GM20431 (cell line): Measurements from ENCODE around the gene MID1.
"Not testable (repeated sequence)": the region's sequence is repeated elsewhere in the genome, so short reads cannot be mapped to it uniquely, and the experiment has no call there.

ENCODE experiments used
- in situ Hi-C: fragments of 300-500 bp; cut with MseI, MboI; formaldehyde crosslinking; loops from one replicate; pipeline ENCODE4 v1.15.0; 2020; ENCODE audit warnings: low sequenced_read_pairs; ENCODE audit not compliant: unreplicated experiment

The MID1 gene

DNA sequence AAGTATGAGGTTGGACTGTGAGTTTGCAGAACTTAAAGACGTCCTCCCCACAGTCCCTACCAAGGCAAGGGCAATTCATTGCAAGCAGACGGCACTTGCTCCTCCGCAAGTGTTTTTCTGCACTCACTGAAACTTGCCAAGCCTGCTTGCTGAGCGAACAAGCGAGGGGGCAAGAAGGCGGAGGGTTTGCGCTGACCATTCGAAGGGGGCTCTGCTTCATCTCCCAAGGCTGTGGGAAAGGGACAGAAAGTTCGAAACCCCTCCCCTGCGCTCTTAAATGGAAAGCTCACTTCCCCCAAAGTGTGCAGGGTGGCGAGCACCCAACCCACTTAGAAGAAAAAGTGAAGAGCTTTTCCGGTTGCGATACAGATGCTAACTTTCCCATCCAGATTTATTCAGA lies 1.4 kb downstream of the MID1 start:
- in situ Hi-C loops: loop anchor here (25.0 kb wide), 1 partner anchor 432 kb away; no protein-coding TSS in a partner anchor

GRCh38 chrX:10617999-10618351 lies 2.4 kb downstream of the MID1 start:
- in situ Hi-C loops: loop anchor here (25.0 kb wide), 1 partner anchor 431 kb away; no protein-coding TSS in a partner anchor

DNA sequence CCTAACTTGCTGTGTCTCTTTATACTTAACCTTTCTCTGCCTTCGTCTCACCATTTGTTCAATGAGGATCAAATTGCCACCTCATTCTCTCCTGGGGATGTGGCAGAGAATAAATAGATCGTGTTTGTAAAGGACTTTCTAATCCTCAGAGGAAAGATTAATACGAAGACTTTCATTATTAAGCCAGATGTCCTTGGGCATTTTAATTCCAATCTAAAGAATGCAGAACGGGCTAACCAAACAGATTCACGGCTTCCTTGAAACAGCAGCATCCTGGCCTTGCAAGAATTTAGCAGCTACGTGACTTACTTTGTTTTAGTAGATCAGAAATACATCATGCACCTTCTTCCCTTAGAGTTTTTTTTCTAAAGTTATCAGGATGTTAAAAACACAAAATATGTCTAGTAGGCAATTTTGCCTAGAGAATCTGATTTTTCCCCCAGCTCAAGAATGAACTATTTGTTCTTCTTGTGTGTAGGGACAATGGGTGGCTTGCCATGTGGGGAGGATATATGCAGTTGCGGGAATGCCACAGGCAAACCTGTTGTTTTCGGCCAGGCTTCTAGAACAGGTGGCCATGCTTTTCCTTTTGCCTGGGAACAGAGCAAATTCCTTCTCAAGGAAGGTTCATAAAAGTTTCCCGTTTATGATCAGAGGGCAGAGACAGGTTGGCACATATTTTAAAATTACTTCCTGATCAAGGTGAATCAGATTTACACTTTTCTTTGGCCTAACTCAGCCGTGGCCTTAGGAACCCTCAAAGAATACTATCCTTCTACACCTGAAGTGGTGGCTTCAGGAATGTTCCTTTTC lies 3.0 kb downstream of the MID1 start:
- in situ Hi-C loops: loop anchor here (25.0 kb wide), 1 partner anchor 430 kb away; no protein-coding TSS in a partner anchor

- in situ Hi-C loops: loop anchor here (25.0 kb wide), 1 partner anchor 429 kb away; no protein-coding TSS in a partner anchor
Measured at GRCh38 chrX:10615931-10616774, 4.2 kb downstream of the MID1 start.

- in situ Hi-C loops: loop anchor here (25.0 kb wide), 1 partner anchor 425 kb away; no protein-coding TSS in a partner anchor
Measured at GRCh38 chrX:10612215-10612614, 8.2 kb downstream of the MID1 start.

DNA sequence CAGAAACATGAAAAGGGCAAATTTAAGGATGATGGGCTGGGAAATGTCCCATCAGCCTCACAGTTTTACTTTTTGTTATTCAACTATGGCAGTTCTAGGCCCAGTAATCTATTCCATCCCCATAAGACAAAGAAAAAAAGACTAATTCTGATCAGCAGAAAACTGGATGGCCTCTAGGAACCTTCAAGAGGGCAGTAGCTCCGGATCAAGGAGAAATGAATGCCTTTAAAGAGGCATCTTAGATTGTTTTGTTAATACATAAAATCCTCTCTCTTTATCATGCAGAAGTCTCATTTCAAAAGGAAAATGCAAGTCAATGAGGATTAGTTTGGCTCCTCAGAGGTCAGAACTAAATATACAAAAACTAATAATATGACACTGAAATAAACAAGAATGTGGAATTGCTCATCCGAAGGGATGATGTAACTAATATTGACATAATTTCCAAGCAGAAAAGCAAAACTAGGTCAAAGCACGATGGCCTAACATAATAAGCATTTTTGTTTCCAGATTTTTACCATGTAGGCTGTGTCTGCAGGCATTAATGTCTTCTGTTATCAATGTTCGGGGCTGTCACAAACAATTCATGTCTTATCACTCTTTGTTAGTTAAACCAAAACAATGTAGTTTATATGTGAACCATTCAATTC lies 8.8 kb downstream of the MID1 start:
- in situ Hi-C loops: loop anchor here (25.0 kb wide), 1 partner anchor 424 kb away; no protein-coding TSS in a partner anchor

DNA sequence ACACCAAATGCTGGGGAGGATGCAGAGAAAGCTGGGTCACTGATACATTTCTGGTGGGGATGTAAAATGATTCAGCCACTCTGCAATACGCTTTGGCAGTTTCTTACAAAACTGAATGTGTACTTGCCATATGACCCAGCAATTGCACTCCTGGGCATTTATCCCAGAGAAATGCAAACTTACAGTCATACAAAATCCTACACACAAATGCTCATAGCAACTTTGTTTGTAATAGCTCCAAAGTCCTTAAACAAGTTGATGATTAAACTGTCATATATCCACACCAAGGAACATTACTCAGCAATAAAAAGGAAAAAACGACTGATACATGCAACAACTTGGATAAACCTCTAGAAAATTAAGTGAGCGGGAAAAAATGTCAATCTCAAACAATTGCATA lies 12.3 kb downstream of the MID1 start:
- in situ Hi-C loops: loop anchor here (25.0 kb wide), 1 partner anchor 421 kb away; no protein-coding TSS in a partner anchor

GRCh38 chrX:10607233-10607632 lies 13.2 kb downstream of the MID1 start:
- in situ Hi-C loops: loop anchor here (25.0 kb wide), 1 partner anchor 420 kb away; no protein-coding TSS in a partner anchor

DNA sequence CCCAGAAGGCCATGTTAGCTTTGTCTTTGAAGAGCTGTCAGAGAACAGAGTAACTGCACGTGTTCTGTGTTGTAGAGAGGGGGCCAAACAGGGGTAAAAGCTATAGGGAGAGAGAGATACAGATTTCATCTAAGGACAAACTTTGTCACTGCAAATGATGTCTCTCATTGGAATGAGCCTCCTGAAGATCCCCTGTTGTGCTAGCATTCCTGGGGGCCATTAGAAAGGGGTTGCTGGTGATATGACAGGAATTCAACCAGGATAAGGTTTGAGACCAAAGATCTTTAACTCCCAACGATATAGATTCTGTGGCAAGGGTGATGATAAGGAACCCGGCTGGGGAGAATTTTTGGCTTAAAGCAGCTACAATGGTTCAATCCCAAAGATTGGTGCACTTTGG lies 16.8 kb downstream of the MID1 start:
- in situ Hi-C loops: loop anchor here (25.0 kb wide), 1 partner anchor 416 kb away; no protein-coding TSS in a partner anchor

DNA sequence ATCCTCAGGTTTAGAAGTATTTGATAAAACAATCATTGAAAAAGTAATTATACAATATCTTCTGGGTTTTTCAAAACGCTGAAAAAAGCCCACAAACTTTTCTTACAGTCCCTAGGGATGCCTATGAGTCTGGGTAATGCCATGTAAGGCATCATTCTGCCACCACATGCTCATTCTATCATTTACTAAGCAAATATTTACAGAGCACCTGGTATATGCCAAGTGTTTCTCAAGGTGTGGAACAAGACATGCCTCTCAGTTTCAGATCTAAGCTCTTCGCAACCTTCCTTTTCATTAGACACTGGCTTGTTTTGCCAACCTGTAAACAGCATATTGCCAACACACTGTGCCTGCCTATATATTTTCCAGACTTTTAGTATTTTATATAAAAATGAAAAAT lies 17.7 kb downstream of the MID1 start:
- in situ Hi-C loops: loop anchor here (25.0 kb wide), 1 partner anchor 415 kb away; no protein-coding TSS in a partner anchor

DNA sequence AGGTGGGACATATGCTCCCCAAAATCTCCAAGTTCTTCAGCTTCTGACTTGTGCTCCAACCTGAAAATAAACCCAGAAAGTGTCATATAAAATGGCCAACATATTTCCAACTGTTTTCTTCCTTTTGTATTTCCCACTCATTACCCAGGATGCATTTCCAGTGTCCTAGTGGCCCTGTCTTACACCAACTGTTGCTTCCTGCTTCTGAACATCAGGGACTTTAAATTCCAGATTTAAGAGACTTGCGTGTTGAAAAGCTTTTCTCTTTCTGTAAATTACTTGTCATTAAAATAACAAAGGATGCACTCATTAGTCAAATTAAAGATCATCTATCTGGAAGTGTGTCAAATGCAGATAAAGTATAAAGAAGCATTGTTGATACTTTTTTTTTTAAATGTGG lies 19.9 kb downstream of the MID1 start:
- in situ Hi-C loops: loop anchor here (25.0 kb wide), 1 partner anchor 413 kb away; no protein-coding TSS in a partner anchor

DNA sequence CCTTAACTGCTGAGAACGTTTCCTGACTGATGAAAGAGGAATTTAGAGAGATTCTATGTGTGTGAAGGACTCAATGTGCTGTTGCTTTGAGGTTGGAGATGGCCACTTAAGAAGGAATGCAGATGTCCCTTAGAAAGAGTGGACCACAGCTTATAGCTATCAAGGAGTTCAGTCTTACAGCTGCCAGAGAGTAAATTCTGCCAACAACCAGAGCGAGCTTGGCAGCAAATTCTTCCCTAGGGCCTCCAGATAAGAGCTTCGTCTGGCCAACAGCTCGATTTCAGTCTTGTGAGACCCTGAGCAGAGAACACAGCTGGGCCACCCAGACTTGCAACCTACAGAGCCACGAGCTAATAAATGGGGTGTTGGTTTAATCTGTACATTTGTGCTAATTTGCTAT lies 21.8 kb downstream of the MID1 start:
- in situ Hi-C loops: no loop called here

GRCh38 chrX:10597871-10598270 lies 22.5 kb downstream of the MID1 start:
- in situ Hi-C loops: no loop called here

- in situ Hi-C loops: no loop called here
Measured at GRCh38 chrX:10591363-10592335, 28.7 kb downstream of the MID1 start.

GRCh38 chrX:10589787-10590186 lies 30.6 kb downstream of the MID1 start:
- in situ Hi-C loops: not testable (repeated sequence)

GRCh38 chrX:10589098-10589497 lies 31.3 kb downstream of the MID1 start:
- in situ Hi-C loops: no loop called here

DNA sequence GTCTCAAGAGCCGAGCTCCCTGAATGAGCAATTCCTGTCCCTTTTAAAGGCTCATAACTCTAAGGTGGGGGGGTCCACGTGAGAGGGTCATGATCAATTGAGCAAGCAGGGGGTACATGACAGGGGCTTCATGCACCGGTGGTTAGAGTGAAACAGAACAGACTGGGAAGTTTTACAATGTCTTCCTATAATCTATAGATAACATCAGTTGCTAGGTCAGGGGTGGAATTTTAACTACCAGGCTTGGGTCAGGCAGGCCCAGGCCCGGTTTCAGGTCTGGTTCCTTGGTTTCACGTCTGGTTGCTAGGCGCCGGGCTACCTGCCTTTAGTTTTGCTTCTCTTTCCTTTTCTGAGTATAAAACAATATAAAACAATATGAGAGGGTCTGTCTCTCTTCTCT lies 35.5 kb downstream of the MID1 start:
- in situ Hi-C loops: not testable (repeated sequence)

DNA sequence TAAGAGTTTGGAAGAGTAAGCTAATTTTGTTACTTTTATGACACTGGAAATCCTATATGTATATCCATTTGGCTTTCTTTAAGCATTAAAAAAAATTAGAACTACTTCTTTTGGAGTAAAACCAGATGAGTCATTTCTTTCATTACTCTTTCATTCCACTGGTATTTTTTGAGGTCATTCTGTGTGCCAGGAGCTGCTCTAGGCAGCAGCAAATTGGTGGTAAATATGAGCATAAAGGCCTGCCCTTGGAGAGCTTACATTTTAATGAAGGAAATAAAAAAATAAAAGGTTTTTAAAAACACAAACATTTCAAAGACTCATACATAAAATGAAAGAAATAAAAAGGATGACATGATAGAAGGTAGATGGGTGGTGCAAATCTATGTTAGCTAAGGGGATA lies 37.4 kb downstream of the MID1 start:
- in situ Hi-C loops: no loop called here

DNA sequence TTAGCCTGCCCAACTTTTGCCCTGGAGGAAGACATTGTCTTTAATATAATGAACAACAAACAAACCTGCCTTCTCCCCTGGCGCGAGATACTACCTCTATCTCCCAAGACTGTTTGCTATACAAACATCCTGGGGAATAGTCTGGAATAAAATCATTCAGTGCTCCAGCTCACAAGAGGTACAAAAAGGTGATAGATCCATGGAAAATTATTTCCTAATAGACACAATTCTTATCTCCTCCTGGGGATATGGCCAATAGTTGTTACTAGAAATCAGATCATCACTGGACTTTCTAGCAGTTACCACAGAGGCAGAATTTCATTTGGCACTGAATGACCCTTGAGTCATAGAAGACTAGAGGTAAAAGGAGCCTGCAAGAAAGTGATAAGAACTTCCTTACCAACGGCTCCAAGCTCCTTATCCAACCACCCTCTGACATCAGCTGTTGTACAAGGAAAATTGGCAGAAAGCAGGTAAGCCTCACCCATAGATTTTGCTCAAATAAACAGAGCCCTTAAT lies 38.1 kb downstream of the MID1 start:
- in situ Hi-C loops: no loop called here
